Cortex of kidney (tissue), 1 donor: Measurements from ENCODE around the gene SLC22A25.
"Not testable (repeated sequence)": the region's sequence is repeated elsewhere in the genome, so short reads cannot be mapped to it uniquely, and the experiment has no call there.

Experiments used
- DNase-seq: peaks from one replicate; lab custom pipeline; 2025; lab: John Stamatoyannopoulos, UW

SLC22A25 gene

DNA sequence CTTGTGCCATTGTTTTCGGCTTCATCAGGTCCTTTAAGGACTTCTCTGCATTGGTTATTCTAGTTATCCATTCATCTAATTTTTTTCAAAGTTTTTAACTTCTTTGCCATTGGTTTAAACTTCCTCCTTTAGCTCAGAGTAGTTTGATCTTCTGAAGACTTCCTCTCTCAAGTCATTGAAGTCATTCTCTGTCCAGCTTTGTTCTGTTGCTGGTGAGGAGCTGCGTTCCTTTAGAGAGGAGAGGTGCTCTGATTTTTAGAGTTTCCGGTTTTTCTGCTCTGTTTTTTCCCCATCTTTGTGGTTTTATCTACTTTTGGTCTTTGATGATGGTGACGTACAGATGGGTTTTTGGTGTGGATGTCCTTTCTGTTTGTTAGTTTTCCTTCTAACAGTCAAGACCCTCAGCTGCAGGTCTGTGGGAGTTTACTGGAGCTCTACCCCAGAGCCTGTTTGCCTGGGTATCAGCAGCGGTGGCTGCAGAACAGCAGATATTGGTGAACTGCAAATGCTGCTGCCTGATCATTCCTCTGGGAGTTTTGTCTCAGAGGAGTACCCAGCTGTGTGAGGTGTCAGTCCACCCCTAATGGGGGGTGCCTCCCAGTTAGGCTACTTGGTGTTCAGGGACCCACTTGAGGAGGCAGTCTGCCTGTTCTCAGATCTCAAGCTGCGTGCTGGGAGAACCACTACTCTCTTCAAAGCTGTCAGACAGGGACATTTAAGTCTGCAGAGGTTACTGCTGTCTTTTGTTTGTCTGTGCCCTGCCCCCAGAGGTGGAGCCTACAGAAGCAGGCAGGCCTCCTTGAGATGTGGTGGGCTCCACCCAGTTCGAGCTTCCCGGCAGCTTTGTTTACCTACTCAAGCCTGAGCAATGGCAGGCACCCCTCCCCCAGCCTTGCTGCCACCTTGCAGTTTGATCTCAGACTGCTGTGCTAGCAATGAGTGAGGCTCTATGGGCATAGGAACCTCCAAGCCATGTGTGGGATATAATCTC, 7.6 kb downstream of the SLC22A25 start:
- DNase-seq: not testable (repeated sequence)

DNA sequence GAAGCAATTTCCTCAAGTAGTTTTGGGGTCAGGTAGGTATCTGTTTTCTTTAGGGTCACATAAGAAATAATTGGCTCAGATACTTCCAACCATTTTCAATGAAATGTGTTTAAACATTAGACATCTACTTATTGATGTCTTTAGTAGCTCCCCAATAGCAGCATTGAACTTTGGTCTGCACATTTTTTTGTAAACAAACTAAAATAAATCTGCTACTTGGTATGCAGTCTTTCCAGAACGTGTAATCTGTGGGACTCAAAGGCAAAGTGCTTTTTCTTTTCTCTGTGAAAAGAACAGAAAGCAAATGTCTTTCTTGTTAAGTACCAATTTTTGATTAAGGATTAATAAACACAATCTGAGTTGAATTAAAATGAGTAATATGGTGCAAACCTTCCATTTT, 13.6 kb downstream of the SLC22A25 start:
- no peak for DNase-seq

DNA sequence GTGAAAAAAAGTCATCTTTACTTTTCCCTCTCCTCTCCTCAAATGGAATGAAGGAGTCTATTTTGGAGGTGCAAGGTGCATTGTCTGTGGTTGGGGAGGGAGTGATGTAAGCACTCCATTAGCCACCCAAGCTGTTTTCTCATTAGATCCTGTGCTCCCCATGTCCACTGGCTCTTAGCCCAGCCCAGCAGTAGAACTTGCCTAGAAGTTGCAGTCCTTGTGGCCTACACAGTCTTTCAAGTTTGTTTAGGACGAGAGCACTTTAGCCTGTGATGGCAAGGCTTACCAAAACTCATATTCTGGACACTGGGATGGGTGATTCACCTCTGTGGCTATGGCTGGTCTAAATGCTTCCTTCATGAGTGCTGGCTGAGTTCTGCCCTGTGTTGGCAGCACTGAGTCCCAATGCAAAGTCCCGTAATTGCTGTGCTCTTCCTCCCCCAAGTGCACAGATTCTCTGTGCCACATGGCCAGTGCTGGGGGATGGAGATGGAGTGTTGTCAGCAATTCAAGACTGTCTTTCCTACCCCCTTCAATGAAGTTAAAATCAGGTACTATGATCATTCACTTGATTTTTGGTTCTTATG, 15.8 kb downstream of the SLC22A25 start:
- DNase-seq: no peak

DNA sequence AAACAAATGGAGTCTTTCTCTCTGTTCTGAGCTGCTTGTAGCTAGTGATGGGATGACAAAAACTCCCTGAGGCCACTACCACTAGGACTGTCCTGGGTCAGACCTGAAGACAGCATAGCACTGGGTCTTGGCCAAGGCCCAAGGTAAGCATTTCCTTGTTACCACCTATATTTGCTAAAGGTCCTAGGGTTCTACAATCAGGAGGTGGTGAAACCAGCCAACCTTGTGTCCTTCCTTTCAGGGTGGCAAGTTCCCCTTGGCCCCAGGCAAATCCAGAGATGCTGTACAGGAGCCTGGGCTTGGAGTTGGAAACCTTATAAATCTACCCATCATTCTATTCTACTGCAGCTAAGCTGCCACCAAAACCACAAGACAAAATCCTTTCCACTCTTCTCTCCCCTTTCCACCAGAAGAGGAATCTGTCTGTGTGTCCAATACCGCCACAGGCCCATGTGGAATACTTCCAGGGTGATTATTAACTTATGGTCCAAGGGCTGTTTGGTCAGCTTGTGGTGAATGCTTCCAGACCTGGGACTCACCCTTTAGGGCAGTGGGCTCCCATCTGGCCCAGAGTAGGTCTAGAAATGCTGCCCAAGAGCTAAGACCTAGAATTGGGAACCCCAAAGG, 16.8 kb downstream of the SLC22A25 start:
- no peak for DNase-seq

DNA sequence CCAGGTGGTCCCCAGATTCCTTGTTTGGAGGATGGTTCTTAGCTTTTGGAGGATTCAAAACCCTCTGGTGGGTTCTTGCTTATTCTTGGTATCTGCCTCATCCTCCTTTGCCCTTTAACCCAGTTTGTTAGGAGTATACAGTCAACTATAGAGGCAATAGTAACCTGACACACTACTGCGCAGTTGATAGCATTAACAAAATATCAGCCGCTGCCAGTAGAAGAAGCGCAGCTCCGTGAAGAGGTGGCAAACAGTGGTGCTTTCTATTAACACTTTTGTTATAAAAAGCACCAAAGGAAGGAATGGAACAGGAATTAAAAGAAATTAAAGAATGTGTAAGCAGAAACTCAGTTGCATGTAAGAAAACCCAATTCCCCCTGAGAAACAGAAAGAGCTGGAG, 29.3 kb downstream of the SLC22A25 start:
- no peak for DNase-seq

DNA sequence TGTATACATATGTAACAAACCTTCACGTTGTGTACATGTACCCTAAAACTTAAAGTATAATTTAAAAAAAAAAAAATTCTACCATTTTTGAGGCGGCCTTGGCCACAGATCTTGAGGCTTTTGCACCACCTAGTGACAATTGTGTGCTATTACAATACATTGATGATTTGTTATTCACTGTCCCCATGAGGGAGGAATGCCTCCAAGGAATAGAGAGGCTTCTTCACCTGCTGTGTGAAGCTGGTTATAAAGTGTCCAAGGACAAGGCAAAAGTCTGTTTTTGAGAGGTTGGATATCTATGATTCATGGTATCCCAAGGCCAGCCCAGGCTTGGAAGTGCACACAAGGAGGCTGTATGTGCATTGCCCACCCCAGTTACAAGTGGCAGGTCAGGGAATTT, 30.7 kb downstream of the SLC22A25 start:
- DNase-seq: no peak

DNA sequence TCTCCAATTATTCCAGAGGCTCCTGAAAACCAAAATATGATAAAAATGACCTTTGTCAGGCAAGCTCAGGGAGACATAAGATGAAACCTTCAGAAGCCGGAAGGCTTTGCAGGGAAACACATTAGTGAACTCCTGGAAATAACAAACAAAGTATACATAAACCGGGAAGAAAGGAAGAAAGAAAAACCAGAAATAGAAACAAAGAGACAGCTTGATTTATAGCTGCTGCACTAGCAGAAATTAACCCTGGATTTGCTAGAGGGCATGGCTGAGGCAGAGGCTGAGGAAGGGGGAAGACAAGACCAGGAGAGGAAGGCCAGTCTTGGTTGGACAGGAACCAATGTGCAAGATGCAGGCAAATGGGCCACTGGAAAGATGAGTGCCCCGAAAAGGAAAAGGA, 33.3 kb downstream of the SLC22A25 start:
- DNase-seq: no peak
